GM12873 (cell line): ENCODE data around the gene JOSD2.

Source experiments
- CTCF ChIP-seq: IDR thresholded peaks from 2 replicates; pipeline ENCODE4 v1.5.1; 2012; ENCODE audit warnings: low read depth, mild to moderate bottlenecking, moderate library complexity, low read length, control low read depth; ENCODE audit not compliant: insufficient read depth; ENCODE audit errors: missing control alignments

Gene JOSD2

GRCh38 chr19:50522881-50523280 is 11.9 kb upstream of the JOSD2 start:
- TF ChIP-seq CTCF: no peak

- no peak for TF ChIP-seq CTCF
Observed at GRCh38 chr19:50520822-50521465, 10.0 kb upstream of the JOSD2 start.

GRCh38 chr19:50519006-50519575 is 8.1 kb upstream of the JOSD2 start:
- TF ChIP-seq CTCF: no peak

GRCh38 chr19:50518091-50519005 is 7.4 kb upstream of the JOSD2 start:
- peak; percentile 41 for TF ChIP-seq CTCF

GRCh38 chr19:50517704-50518075 is 6.7 kb upstream of the JOSD2 start:
- no peak for TF ChIP-seq CTCF

- no peak for TF ChIP-seq CTCF
Observed at GRCh38 chr19:50516964-50517703, 6.1 kb upstream of the JOSD2 start.
